HG03196 (cell line): ENCODE measurements around the gene NOSIP.

Experiments
- ATAC-seq: cut with Tn5 transposase; IDR thresholded peaks from one replicate; pipeline ENCODE4 v1.9.1; 2021; ENCODE audit not compliant: unreplicated experiment

The NOSIP gene

DNA sequence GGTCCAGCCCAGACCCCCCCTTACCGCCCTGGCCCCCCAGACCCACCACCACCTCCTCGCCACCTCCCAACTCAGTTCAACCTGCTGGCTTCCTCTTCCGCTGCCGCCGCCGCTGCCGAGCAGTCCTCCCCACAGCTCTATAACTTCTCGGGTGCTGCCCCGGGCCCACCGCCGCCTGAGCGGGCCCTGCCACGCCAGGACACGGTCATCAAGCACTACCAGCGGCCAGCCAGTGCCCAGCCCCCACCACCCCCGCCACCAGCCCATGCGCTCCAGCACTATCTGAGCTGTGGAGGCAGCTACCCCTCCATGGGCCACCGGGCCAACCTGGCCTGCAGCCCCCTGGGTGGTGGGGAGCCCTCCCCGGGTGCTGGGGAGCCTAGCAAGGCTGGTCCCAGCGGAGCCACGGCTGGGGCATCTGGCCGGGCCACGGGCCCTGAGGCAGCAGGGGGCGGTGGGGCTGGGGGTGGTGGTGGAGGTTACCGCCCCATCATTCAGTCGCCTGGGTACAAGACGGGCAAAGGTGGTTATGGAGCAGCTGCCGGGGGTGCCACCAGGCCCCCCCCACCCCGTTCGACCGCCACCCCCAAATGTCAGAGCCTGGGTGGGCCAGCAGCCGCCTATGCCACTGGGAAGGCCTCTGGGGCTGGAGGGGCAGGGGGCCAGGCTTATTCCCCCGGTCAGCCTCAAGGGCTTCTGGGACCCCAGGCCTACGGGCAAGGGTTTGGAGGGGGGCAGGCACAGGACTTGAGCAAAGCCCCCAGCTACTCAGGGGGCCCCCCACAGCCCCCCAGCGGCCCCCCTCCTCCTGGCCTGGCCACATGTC is 14.8 kb upstream of the NOSIP start:
- no peak for ATAC-seq

DNA sequence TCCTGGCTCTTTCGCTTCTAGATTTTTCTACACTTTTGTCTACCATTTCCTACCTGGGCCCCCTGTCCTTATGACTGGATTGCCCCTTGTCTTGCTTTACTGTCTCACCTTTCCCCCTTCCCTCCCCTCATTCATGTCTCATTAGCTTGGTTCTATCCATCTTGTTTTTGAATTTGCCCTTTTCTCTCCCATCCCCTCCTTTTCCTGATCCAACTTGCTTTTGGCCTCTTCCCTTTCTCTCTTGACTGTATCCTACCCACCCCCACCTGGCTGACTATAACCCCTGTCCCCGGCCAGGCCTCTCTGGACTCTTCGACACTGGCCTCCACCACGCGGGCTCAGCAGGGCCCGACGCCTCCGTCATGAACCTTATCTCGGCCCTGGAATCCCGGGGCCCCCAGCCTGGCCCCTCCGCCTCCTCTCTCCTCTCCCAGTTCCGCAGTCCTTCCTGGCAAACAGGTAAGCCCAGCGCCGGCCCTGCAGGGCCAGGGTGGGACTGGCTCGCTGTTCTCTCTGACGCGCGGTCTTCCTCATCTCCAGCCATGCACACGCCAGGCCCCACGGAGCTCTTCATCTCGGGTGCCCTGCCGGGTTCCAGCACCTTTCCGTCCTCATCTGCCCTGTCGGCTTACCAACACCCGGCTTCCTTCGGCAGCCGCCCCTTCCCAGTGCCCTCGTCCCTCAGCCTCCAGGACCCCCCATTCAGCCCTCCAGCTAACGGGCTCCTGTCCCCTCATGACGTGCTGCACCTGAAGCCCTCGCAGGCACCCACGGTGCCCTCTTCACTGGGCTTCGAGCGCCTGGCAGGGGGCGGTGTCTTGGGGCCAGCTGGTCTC is 14.0 kb upstream of the NOSIP start:
- no peak for ATAC-seq

DNA sequence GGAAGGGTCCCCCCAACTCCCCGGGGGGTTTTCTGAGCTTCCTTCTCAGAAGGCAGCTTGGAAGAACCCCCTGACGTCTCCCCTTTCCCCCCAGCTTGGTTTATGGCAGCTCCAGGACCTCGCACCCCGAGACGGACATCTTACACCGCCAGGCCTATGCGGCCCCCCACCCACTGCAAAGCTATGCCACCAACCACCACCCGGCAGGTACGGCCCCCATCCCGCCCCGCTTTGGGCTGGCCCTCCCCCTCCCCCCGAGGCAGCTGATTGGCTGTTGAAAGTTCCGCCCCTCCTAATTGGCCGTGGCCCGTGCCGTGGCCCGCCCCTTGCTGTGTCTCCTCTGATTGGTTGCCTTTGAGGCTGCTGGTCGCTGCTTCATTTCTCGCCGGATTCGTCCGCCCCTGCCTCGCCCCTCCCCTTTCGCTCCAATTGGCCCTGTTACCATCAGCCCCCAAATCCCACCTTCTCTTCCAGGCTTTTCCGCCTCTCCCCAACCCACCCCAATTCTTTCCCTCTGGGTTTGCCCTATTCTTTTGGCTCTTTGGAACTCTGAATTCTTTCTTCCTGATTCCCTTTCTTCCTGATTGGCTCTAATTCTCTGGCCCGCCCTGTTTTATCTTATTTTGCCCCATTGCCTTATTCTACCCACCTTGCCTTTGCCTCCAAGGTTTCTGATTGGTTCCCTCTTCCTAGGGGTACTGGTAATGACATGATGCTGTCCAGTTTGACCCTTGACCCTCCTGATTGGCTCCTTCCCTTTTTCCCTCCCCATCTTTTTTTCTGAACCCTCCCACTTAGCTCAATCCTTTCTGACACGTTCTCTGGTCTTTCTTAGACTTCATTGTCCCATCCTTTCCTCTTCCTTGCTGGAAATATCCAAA is 13.1 kb upstream of the NOSIP start:
- peak; percentile 32 for ATAC-seq

DNA sequence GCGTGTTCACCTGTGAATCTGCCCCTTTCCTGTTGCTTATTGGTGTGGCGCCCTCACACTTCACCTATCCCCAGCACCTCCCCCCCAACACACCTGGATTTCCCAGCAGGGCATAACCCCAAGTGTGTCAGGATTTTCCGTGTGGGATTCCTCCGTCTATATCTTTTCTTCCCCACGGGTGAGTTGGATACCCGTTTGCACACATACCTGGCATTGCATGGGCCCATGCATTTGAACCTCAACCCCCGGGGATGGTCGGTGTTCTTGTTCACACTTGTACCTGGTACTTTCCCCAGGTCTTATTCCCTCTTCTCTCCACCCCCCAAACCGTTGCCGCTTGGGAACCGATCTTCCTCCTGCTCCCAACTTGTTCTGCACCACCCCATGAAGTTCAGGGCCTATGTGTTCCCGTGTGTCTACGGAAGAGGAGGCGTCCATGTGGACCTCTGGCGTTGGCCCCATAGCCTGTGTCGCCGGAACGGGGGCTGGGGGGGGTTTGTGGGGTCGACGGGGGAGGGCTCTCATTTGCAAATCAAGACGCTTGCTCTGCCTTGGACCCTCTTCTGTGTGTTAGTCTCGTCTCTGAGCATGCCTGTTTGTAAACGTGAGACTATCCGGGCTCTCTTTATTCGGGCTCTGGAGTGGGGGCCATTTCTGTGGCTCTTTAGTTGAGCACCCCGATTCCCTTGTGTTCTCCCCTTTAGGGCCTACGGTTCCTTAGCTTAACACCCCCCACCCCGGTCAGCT is 12.3 kb upstream of the NOSIP start:
- ATAC-seq, result no peak

DNA sequence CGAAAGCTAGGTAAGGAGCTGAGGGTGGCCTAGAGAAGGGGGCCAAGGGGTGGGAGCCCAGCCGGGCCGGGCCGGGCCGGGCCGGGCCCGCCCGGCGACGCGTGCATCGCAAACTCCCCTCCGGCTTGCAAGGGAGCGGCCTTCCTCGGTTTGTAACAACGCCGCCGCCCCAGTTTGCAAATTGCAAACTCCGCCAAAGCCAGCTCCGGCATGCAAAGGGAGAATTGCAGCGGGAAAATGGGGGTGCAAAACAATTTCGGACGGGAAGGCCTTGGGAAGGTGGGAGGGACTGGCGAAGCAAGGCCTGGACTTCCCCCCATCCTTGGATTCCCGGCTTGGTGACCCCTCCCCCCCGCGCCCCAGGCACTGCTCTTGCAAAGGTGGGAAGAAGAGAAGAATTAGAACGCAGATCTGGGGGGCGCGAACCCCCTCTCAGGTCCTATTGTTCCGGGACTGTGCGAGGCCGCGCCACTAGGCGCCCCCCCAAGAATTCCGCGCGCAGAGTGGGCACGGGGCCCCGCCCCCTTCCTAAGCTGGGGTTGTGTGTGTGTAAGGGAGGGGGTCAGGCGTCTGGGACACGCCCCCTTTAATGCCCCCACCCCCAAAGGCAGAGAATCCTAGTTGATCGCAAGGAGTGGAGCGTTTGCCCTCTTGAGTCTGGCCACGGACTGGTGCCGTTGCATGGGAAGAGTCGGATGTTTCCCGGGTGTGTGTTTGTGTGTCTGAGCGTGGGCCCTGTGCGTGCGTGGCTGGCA is 11.6 kb upstream of the NOSIP start:
- no peak for ATAC-seq

DNA sequence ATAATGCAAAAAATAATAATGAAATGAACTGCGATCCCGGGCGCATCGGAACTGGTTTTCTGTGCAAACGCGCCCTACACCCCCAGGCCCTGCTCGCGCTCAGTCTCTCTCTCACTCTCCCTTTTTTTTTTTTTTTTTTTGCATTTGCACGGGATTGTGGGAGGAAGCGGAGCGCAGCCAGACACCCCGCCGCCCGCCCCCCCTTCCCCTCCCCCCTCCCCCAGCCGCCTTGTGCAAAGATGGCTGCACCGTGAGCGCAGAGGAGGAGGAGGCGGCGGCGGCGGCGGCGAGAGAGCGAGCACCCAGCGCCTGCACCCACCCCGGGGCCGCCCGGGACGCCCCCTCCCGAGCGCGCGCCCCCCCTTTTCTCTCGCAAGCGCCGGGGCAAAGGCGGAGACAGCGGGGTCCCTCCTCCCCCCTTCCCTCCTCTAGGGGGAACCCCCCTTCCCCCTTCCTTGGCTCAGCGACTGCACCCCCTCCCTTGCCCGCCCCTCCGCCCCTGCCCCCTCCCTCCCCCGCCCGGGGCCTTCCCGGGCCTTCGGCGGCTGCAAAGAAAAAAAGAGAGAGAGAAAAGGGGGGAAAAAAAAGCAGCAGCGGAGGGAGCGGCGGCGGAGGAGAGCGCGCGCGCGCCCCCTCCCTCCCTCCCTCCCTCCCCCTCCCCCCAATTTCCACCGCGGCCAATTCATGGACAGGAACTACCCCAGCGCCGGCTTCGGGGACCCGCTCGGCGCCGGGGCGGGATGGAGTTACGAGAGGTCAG is 10.8 kb upstream of the NOSIP start, which contains the start of gene PRR12:
TSS of gene PRR12 (plus strand) at position 212 of the 760 bp plus-strand sequence. CDS start at position 685, 473 bp downstream.
- ATAC-seq, result no peak

DNA sequence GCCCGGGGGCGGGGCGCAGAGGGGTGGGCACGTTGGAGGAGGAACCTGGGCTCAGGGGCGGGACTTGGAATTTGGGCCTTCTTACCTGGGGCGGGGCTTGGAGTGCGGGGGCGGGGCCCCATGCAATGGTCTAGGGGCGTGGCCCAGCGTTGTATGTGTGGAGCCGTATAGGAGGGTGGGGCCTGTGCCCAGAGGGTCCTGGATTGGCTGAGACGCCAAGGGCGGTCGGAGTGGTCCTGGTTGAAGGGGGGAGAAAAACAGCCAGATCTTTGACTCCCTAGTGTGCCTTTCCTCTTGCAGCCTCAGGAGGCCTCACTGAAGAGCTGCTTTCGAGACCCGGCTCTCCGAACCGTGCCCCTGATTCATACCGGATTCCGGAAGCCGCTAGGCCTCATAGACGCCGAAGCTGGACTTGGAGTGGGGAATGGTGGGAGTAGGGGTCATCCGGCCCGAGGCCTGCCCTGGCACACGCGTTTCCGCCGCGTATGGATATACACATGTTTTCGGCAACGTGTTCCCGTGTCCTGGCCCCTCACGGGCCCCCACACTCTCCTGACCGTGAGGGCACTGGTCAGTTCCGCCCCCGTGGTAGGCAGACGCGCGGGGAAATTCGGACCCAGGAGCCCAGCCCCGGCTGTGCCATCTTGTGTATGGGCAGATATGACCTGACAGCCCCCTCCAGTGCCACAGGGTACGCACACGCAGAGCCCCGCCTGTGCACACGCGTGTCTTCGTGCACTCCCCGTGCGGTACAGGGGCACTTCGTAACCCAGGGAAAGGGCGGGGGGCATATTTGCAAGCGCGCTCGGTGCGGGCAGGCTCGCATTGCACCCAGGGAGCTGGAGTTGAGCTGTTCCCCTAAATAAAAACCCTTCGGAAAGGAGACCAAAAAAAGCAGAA is 10.0 kb upstream of the NOSIP start:
- peak; percentile 57 for ATAC-seq

DNA sequence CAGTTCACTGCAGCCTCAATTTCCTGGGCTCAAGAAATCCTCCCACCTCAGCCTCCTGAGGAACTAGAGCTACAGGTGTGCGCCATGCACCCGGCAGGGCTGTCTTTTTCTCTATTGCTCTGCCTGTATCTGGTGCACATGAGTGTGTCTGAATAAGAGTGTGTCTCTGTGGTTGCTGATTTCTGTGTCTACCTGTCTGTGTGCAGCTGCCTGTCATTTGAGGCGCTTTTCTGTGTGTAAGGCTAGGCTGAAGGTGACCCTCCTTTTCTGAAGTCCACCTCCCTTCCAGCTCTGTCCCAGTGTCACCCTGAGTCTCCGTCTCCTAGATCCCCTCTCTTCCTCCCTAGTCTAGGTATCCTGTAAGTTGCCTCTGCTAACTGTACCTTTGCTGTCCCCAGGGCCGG is 9.1 kb upstream of the NOSIP start:
- no peak for ATAC-seq

DNA sequence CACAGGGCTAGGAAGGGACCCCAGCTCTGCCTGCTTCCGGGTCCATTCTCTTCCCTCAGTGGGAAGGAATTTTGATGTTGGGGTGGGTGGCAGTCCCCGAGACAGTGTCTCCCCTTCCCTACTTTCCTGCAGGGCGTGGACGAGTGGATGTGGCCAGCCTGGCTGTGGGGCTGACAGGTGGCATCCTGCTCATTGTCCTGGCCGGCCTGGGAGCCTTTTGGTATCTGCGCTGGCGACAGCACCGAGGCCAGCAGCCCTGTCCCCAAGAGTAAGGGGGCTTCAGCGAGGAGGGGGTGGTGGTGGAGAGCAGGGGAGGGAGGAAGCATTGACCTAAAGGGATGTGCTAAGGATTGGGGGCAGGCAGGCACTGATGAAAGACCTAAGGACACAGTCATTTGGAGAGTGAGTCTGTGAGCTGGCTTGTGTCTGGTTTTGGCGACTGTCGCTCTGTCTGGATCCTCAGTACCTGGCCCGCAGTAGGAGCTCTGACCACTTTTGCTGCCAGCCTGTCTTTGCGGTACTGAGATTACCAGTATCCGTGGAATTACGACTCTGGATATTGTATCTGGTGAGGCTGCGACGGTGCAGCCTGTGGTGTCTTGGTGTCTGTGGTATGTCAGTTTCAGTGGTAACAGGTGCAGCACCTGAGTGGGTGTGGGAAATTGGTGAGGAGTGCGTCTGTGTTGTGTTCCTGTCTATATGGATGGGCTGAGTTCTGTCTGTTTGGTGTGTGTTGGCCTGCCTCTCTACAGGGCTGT is 8.2 kb upstream of the NOSIP start:
- ATAC-seq, result no peak

DNA sequence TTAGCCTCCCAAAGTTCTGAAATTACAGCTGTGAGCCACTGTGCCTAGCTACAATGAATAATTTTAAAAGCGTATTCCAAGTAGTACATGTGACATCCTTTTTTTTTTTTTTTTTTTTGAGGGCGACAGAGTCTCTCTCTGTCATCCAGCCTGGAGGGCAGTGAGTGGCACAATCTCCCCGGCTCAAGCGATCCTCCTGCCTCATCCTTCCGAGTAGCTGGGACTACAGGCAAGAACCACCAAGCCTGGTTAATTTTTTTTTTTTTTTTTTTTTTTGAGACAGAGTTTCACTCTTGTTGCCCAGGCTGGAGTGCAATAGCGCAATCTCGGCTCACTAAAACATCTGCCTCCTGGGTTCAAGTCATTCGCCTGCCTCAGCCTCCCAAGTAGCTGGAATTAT is 6.9 kb upstream of the NOSIP start:
- ATAC-seq, result no peak

DNA sequence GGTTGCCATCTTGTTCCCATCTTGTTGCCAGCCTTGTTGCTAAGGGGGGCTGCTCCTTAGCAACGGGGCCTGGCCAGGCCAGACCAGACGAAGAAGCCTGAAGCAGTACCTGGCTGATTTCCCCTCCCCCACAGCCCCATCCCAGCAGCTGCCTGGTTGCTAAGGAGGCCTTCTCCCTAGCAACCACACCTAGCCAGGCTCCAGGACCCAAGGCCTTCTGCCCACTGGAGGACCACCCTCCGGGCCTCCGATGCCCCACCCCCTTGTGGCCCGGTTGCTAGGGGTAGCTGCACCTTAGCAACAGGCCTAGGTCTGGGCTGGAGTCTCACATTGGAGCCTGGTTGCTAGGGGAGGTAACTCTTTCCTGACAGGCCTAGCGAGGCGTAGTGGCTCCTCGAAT is 4.7 kb upstream of the NOSIP start:
- ATAC-seq, result no peak

DNA sequence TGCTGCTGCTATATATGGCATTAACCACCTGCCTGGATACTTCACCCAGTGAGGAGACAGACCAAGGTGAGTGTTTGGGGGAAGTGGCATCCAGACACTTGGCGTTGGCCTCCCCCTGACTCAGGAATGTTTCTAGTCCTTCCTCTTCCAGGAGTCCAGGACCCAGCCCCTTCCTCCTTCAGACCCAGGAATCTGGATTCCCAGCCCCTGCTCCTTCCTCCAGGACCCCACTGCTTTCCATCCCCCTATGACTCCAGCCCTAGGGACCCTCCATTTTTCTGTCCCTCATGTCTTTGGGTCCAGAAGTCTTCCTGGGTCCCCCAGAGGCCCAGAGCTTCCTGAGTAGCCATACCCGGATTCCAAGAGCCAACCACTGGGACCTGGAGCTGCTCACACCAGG is 2.9 kb upstream of the NOSIP start:
- ATAC-seq, result no peak

DNA sequence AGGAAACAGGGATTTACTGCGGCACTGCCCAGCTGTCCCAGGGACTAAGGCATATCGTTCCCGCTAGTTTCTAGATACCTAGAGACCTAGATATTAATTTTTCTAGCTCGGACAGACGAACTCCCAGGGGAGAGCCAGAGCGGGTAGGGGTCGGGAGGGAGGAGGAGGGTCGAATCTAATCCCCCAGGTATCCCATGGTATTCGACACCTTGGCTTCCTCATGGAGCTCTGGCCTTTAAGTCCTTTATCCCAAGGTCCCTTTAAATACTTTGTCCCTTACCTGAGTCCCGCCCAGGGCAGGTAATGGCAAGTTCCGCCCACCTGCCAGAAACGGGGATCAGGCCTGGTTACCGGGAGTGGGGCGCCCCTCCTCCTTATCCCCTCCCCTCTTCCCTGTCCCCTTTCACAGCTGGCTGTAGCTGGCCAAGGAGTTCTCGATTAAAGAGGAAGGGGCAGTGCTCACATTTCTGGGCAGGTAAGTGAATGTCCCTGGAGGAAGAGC is 702 bp upstream of the NOSIP start, which contains the start of gene PRRG2:
TSS of gene PRRG2 (plus strand) at position 310 of the 502 bp plus-strand sequence. CDS start 1,904 bp downstream, outside the sequence.
- ATAC-seq, result no peak

DNA sequence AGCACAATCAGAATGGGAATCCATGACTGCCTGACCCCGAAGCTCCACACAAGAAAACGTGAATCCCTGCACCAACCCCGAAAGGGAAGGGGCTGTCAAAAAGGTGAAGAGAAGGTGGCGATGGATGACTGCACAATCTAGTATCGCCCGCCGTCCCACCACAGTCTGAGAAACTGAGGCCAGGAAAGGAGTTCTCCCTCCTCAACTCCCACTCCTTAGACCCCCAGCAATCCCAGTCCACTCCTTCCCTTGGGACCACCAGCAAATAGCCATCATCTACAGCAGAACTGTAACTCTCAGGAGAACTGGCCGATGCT is 451 bp downstream of the NOSIP start:
- peak; percentile 6 for ATAC-seq

DNA sequence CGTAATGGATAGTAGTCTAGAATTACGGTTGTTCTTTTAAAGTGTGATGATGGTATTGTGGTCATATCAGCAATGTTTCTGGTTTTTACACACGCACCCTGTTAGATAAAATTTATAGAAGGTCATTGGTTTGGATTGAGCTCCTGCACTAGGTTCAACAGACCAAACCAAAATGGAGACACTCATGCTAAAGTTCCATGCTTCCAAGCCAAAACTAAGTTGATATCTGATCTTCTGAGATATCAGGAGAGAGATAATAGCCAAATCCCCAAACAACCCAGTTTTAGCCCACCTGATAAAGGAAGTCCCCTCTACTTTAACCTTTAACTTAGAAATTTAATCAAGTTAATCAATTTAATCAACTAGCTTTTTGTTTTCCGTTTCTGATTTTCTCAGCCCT is 1.2 kb downstream of the NOSIP start:
- ATAC-seq, result no peak

DNA sequence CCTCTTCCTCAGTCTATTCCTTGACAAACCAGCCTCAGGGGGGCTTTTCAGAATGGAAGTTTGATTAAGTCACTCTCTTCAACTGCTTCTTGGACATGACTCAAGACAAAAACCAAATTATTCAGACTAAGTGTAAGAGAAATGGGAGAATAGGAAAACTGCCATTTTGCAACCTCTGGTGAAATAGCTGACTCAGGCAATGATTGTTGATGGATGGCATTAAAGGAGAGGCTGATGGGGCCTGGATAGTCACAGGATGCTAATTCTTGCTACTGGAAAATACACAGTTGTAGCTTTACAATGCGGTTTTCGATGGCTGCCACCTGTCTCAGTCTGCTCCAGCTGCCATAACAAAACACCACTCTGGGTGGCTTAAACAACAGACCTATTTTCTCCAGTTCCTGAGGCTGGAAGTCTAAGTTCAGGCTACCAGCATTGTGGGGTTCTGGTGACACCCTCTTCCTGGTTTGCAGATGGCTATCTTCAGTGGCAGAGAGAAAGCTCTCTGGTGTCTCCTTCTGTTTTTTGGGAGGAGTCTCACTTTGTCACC is 6.1 kb downstream of the NOSIP start:
- no peak for ATAC-seq

DNA sequence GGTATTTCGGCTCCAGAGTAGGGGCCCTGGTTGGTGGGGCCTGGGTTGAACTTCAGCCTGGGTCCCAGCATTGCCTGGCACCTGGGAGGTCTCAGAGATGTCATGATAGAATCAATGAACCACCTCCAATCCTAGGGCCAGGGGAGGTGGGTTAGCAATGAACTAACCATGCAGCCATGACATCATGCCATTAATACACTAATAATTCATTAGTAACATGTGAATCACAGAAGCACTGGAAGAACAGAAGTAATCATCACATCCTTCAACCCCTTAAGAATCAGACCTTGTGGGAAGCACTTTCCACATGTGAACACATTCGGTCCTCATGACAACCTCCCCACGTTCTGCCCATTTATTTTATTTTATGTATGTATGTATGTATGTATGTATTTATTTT is 6.9 kb downstream of the NOSIP start:
- no peak for ATAC-seq
